ENCODE results near the gene MT1A.

DNA sequence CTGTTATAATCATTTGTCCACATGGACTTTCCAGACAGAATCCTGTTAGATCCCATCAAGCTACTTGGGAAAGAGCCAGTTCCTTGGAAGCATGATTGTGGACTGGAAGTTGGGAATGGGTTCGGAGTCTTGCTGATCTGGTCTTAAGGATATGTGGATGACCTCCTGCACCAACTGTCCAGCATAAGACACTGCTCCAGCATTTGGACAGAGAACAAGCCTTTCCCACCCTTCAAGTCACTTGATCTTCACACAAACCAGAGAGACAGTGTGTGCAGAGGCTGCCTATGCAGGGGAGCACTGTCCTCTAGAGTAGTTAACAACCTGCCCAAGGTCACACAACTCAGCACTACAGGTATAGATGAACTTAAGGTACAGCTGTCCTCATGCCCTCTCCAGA, 7.4 kb downstream of the MT1A start:
- TF ChIP-seq, protein P1, sequence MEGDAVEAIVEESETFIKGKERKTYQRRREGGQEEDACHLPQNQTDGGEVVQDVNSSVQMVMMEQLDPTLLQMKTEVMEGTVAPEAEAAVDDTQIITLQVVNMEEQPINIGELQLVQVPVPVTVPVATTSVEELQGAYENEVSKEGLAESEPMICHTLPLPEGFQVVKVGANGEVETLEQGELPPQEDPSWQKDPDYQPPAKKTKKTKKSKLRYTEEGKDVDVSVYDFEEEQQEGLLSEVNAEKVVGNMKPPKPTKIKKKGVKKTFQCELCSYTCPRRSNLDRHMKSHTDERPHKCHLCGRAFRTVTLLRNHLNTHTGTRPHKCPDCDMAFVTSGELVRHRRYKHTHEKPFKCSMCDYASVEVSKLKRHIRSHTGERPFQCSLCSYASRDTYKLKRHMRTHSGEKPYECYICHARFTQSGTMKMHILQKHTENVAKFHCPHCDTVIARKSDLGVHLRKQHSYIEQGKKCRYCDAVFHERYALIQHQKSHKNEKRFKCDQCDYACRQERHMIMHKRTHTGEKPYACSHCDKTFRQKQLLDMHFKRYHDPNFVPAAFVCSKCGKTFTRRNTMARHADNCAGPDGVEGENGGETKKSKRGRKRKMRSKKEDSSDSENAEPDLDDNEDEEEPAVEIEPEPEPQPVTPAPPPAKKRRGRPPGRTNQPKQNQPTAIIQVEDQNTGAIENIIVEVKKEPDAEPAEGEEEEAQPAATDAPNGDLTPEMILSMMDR (IDR thresholded peaks at IDR 0.05; ENCODE audit: borderline replicate concordance, extremely low read depth, low read length, poor library complexity, severe bottlenecking), result no peak
- no peak for TF ChIP-seq EZH2 (IDR thresholded peaks at IDR 0.05; ENCODE audit: borderline replicate concordance, low read depth, low read length, severe bottlenecking)
